GM18505 (cell line): ENCODE results near the gene FMN1.

Experiments
- ATAC-seq: cut with Tn5 transposase; IDR thresholded peaks from one replicate; pipeline ENCODE4 v1.9.1; 2021; ENCODE audit not compliant: unreplicated experiment
- POLR2A ChIP-seq: IDR thresholded peaks from 4 replicates; pipeline ENCODE4 v1.6.1; 2011; ENCODE audit warnings: borderline replicate concordance; ENCODE audit not compliant: insufficient read depth, insufficient read length; ENCODE audit errors: extremely low read depth

FMN1 gene

GRCh38 chr15:32750979-32751378 lies 443.5 kb downstream of the FMN1 start:
- ATAC-seq: no peak

GRCh38 chr15:32747921-32748342 lies 446.6 kb downstream of the FMN1 start:
- TF ChIP-seq POLR2A: no peak
- no peak for ATAC-seq

More at GRCh38 chr15:32750979-32751378, 443.5 kb downstream of the FMN1 start:
- TF ChIP-seq POLR2A: no peak

DNA sequence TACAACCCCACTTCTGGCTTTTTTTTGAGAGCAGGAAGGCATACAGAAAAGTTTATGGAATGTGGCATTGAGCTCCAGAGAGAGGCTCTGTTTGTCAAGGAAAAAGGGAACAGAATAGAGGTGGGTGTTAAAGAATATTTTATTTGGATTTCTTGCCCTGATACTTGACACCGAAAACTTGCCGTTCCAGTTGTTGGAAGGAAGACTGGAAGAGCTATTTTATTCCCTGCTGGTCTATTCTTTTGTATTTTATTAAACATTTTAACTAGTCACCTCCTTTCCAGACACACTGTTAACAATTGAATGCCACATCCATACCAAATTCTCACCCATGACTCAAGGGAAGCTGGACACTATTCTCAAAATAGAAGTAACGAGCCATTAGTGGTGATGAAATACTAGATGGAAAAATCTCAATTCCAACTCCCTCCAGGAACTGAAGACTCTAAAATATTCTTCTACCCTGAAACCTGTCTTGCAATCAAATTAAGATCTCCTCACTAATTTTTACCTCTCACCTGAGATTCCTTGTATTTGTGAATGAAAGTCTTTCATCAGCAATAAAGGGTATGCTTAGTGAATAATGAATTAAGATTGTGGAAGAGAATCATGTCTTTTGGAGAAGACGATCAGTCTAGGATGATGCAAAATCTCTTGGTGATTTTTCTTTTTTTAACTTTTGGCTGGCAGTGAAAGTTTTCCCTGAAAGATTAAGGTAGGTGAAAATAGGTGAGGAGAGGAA lies 448.2 kb downstream of the FMN1 start:
- no peak for ATAC-seq
- TF ChIP-seq POLR2A: no peak

DNA sequence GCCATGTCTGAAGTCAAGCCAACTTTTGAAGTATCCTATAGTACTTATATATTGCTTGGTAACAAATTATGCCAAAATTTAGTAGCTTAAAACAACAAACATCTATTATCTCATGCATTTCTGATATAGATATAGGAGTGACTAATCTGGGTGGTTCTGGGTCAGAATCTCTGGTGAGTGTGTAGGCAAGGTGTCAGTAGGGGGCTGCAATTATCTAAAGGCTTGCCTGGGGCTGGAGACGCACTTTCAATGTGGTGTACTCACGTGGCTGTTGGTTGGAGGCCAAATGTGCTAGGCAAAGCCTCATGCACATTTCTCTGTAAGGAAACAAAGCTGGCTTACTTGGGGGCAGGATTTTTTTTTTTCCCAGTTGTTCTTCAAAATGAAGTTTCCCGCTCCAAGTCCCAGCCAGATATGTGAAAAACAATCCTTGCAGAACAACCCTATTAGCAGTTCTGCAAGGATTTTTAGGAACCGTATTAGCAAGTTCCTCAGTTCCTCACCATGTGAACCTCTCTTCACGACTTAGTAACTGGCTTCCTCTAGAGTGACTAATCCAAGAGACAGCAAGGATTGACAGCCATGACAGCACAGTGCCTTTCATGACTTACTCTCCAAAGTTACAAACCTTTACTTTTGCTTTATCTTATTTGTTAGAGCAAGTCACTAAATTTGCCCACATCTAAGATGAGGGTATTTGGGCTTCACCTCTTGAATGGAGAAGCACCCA lies 450.9 kb downstream of the FMN1 start:
- no peak for ATAC-seq
- no peak for TF ChIP-seq POLR2A

DNA sequence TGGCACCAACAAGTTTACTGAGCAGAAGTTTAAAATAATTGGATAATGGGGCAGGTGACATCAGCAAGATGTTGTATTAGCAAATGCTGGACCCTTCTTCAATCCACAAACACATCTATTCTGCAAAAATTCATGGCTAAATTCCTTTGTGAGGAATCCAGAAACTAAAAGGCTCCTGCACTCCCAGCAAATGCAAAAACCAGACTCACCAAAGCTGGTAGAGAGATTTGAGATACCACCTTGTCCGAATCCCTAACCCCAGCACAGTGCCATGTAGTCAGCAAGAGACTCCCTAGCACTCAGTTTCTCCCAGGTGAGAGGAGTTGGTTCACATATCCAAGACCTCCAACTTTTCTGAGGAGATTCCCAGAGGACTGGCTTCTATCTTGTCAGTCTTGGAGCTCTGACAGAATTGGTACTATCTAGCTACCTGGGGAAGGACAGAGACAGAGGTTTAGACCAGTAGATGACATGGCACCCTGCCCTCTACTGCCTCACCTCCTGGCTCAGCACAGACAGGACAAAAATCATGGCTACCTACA lies 454.9 kb downstream of the FMN1 start:
- no peak for TF ChIP-seq POLR2A
- ATAC-seq: no peak

- ATAC-seq: no peak
- TF ChIP-seq POLR2A: no peak
Observed at GRCh38 chr15:32738666-32739065, 455.8 kb downstream of the FMN1 start.

DNA sequence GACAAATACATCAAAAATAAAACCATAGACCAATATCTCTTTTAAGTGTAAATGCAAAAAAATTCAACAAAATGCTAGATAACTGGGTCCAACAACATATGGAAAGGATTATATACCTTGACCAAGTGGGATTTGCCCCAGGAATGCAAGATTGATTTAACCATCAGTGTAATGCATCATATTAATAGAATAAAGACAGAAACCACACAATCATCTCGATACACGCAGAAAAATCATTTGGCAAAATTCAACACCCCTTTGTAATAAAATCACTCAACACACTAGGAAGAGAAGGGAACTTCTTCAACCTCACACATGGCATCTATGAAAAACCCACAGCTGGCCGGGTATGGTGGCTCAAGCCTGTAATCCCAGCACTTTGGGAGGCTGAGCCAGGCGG lies 457.2 kb downstream of the FMN1 start:
- ATAC-seq: no peak
- TF ChIP-seq POLR2A: no peak

DNA sequence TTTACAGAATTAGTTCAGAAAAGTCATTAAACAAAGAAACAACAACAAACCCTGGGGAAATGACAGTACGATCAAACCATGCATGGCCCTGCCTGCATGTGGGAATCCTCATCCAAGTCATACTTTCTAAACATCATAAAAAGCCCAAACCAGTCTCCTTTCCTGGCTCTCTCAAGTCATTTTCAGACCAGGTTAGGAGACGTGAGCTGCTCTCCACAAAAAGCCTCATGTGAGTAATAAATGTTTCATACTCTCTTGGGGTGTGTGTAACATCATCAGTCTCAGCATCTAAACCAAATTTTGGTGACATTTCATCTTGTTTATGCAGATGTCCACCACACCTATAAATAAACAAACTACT lies 457.8 kb downstream of the FMN1 start:
- no peak for ATAC-seq
- TF ChIP-seq POLR2A: no peak

DNA sequence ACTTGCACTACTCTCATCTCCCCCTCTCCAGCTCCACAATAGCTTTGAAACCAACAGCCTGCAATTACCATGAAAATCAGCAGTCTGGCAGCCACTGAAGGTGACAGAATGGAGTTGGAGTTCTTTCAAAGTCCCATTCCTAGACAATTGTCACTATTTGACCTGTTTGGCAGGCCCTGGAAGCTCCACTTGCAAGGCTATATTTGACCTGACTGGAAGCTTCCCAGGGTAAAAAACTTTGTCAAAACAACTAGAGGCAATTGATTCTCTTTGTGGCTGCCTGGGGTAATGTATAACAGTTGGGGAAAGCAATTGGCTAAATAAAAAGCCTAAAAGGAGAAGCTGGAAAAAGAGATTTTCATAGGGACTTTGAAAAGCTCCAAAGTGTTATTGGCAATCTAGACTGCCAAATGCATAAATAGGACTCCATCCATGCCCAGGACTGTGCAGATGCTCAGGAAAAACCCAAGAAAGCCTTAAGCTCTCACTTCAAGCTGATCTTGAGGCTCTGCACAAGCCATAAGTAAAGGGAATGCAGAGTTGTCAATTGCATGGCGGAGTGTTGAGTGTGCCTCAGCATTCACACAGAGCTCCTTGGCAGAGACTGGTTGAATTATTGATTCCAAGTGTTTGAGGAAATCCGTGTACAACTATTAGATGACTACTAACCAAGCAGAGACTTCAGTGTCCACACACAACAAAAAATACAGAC lies 458.4 kb downstream of the FMN1 start:
- TF ChIP-seq POLR2A: no peak
- ATAC-seq: no peak

DNA sequence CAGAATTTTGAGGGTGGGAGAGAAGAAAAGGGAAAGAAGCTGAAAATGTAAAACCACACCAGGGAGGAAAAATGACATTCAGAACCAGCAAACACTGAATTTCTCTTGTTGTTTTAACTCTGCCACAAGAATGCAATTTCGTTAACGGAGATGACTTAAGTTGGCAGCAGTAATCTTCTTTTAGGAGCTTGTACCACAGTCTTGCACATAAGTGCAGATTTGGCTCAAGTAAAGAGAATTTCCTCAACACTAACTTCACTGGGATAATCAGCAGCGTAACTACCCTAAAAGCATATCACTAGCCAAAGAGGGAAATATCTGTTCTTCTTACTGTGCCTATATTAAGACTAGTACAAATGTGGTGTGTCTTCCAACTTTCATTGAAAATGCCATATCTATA lies 461.2 kb downstream of the FMN1 start:
- no peak for TF ChIP-seq POLR2A
- no peak for ATAC-seq

DNA sequence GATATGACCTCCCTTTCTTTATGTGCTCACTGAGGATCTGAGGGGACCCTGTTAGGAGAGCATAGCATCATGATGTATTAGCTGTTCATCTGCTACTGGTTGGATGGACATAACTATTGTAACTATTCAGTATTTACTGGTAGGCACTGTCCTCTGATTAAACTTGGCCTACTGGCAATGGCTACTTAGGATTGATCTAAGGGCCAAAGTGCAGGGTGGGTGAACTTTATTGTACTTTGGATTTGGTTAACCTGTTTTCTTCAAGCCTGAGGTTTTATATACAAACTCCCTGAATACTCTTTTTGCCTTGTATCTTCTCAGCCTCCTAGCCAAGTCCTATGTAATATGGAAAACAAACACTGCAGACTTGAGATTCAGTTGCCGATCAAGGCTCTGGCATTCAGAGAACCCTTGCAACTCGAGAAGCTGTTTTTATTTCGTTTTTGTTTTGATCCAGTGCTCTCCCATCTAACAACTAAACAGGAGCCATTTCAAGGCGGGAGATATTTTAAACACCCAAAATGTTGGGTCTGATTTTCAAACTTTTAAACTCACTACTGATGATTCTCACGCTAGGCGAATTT lies 461.8 kb downstream of the FMN1 start:
- no peak for TF ChIP-seq POLR2A
- ATAC-seq: no peak

DNA sequence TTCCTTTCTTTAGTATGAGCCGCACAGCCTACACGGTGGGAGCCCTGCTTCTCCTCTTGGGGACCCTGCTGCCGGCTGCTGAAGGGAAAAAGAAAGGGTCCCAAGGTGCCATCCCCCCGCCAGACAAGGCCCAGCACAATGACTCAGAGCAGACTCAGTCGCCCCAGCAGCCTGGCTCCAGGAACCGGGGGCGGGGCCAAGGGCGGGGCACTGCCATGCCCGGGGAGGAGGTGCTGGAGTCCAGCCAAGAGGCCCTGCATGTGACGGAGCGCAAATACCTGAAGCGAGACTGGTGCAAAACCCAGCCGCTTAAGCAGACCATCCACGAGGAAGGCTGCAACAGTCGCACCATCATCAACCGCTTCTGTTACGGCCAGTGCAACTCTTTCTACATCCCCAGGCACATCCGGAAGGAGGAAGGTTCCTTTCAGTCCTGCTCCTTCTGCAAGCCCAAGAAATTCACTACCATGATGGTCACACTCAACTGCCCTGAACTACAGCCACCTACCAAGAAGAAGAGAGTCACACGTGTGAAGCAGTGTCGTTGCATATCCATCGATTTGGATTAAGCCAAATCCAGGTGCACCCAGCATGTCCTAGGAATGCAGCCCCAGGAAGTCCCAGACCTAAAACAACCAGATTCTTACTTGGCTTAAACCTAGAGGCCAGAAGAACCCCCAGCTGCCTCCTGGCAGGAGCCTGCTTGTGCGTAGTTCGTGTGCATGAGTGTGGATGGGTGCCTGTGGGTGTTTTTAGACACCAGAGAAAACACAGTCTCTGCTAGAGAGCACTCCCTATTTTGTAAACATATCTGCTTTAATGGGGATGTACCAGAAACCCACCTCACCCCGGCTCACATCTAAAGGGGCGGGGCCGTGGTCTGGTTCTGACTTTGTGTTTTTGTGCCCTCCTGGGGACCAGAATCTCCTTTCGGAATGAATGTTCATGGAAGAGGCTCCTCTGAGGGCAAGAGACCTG lies 463.5 kb downstream of the FMN1 start:
- ATAC-seq: no peak
- TF ChIP-seq POLR2A: no peak

GRCh38 chr15:32729700-32730395 lies 464.7 kb downstream of the FMN1 start:
- TF ChIP-seq POLR2A: no peak
- ATAC-seq: no peak
